GM21528 (cell line): Measurements from ENCODE around the gene S1PR1.

Experiments
- ATAC-seq: cut with Tn5 transposase; IDR thresholded peaks from one replicate; pipeline ENCODE4 v1.9.1; 2021; ENCODE audit warnings: mild to moderate bottlenecking, moderate library complexity; ENCODE audit not compliant: unreplicated experiment, low FRiP score

Gene S1PR1

DNA sequence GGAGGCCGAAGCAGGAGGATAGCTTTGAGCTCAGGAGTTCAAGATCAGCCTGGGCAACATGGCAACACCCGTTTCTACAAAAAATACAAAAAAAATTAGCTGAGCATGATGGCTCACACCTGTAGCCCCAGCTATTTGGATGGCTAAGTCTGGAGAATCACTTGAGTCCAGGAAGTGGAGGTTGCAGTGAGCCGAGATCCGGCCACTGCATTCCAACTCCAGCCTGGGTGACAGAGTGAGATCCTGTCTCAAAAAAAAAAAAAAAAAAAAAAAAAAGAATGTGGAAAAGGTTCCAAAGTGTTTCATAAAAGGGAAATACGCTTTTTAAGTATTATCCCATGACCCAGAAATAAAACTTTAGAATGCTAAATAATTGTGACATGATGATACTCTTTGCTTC is 8.0 kb downstream of the S1PR1 start:
- no peak for ATAC-seq

DNA sequence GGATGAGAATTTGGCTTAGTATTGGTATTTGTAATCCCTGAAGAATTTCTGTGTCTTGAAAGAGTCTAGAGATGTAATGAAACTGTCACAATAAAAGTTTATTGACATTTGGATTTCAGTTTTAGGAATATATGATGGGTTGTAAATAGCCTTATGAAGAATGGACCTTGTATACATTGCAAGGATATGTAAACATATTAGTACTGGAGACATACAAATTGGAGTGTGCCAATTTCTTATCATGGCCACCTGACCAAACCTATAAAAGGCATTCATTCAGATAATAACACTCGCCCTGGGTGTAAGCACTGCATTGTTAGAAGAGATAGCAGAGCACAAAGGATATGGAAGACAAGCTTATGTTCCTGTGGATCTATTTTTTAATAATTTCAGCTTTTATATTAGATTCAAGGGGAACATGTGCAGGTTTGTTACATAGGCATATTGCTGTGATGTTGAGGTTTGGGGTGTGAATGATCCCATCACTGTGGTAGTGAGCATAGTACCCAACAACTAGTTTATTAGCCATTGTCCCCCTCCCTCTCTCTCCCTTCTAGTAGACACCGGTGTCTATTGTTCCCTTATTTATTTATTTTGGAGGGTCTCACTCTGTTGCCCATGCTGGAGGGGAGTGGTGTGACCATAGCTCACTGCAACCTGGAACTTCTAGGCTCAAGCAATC is 8.6 kb downstream of the S1PR1 start:
- ATAC-seq: no peak

DNA sequence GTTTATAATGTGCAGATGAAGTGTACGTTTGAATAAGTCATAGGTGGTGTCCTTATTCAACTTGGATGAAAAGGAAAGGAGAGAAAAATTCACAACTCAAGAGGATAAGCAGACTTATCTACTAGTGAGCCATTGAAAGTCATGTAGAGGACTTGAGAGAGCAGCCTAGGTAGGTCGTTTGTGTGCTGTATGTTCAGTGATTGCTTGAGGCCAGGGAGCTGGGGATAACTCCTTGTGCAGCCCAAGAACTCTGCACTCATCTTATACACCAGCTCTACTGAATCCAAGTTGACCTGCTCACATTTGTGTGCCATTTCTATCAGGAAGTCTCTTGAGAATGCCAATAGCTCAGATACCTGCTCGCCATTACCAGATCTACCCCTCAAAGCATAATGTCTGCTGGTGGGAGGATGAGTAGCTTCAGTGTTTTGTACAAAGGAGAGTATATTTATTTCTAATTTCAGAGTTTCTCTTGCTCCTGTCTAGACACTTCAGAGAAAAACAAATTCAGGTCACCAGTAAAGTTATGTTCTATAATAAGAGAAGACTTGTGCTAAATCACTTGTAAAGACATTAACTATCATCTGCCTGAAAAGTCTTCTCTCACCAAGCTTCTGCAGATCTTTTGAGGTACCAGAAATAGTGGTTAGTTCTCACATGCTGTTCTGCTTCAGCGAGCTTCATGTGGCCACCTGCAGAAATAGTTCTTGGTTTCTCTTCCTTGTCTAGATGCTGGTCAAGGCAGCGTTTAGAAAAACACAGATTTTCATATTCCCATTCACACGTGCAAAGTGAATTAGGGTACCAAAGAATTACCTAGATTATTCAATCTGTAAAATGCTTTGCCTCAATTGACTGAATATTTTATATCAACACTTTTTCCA is 10.8 kb downstream of the S1PR1 start:
- ATAC-seq: peak; percentile 94

DNA sequence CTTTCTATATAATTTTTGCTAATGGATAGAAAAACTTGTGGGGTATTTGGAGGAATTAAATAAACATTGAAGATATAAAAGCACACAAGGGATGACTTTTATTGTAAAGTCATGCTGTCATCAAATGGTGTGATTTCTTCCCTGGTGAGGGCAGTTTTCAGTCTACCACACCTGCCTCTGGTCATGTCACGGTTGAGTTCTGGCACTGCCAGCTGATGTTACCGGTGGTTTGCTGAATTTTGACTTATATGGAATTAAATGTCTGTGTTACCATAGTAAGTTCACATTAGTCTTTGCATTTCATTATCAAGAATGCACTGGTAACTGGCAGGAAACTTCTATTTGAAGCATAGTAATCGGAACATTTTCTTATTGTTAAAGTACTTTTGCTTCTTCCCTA is 13.4 kb downstream of the S1PR1 start:
- ATAC-seq: no peak

DNA sequence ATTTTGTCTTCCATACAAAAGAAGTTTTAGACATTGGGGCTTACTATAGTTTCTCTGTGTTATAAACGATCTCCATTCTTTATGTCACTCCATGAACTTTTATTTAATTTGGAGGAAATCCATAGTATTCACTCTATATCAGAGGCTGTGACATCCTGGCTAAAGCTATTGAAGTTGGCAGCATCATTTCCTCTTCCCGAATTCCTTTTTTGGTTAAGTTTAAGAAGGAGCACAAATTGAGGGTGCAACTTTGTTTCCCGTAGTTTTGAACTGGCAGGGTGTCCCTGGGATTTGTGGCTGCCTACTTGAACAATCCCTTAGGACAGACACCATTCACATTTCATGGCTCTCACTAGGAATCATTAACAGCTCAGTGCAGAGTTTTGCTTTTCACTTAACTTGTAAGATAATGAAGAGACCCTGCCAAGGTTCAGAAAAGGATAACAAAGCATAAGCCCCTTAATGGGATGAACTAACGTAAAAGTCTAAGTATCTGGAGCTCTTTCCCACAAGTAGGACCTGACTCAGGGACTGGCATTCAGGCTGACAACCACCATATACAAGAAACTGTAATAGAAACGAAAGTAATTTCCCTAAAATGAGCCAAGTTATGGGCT is 13.9 kb downstream of the S1PR1 start:
- ATAC-seq: no peak

DNA sequence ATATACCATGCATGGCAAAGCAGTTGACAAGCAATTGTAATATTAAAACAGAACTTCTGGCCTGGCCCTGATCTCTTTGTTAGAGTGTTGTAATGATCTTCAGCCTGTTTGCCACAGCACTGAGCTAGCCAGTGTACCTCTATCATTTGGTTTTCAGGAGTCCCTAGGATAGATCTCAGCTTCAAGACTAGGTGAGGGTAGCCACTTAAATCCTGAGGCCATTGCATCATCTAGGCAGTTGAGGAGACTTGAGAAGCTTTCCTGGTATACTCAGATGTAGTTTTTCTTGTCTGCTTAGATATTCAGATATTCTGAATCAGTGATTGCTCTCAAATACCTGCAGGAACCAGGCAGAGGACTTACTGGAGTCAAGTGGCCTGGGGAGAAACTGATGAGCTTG is 14.7 kb downstream of the S1PR1 start:
- ATAC-seq: no peak

DNA sequence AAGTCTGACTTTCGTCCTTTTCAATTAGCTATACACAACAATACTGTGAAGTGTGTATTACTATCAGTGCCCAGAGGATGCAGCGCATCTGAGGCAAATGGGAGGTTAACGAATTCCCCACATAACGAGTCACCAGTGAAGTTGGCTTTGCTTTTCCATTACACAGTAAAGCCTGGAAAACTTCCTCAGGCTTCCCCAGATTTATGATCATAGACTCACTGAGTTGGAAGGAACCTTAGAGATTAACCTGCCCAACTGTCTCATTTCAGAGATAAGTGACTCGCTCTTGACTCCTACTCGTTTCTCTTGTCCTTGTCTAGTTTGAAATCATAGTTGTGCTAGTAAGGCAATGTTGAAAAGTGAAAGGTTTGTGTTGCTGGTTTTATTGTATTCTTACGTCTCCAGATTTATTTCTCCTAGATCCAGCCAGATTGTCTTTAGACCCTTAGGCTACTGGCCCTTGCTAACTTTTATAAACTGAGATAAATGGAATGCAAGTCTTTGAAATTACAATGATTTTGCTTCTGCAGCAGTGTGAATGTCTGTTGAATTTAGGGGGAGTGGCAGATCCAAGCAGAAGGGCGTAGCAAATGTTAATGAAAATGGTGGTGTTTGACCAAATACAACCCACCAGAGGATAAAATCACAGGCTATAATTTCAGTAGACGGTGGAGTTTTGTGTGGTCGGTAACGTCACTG is 17.3 kb downstream of the S1PR1 start:
- ATAC-seq: no peak

DNA sequence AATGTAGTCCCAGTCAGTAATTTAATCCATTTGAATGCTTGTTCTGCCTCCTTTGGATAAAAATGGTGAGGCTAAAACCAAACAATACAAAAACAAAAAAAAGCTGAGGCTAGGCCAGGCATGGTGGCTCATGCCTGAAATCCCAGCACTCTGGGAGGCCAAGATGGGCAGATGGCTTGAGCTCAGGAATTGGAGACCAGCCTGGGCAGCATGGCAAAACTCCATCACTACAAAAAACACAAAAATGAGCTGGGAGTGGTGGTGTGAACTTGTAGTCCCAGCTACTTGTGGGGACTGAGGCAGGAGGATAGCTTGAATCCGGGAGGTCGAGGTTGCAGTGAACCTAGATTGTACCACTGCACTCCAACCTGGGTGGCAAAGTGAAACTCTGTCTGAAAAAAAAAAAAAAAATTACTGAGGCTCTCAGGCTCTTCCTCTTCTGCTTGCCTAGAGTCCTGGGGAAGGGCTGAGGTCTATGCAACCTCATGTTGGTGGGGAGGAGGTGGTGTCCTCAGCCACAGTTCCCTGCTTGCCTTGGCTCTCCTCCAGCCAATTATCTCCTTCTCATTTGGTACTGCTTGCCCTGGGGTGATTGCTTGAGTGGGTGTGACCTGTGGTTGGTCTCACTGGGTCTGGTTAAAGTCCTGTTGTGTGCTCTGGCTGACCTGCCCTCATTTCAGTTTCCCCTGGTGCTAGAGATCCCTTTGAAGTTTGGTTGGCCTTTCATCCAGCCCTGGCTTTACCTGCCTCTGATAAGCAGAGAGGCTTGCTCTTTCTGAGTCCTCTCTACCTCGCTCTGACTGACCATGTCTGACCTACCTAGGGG is 20.9 kb downstream of the S1PR1 start:
- peak; percentile 85 for ATAC-seq

DNA sequence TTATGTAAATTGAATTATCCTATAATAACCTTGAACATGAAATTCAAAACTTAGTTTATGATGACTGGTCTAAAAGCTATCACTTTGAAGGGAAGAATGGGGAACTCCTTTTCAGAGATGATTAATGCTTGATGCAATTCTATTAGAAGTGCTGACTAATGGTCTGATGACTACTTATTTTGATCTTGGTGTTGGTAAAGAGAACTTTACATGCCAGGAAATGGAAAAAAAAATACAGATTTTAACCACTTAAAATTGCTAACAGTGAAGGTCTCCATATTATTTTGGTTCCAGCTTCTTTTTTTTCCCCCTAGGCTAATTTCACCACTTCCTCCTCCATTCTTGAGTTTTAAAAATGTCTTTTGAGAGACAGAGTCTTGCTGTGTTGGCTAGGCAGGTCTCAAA is 22.9 kb downstream of the S1PR1 start:
- no peak for ATAC-seq

DNA sequence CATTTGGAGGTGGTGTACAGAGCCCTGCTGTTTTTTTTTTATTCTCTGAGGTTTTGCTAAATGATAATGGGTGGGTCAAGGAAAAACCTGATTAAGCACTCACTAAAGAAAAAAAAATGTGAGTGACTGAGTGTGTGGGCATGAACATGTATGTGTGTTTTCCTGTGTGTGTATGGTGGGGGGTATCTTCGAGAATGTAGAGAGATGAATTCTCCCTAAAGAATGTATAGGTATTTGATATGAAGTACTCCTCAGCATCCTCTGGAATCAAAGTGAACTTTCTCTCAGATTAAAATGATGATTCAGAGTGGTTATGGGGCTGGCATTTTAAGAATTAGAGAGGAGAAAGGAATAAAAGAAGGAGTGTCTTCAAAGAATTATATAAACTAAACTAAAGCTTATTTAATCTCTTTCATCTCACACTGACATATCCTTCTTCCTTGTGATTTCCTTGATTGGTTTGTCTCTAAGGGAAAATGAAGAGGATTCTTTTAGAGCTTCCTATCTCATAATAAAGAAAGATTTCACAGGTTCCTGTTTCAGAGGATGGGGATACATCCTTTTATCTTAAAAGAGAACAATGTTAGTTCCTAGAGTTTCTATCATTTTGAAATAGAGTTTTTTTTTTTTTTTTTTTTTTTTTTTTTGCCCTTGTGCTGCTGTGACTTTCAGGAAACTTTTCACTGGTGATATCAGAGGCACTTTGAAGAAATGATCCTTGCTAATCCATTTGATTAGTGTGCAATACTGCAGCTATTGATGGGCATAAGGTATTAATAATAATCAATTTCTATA is 23.9 kb downstream of the S1PR1 start:
- ATAC-seq: no peak

DNA sequence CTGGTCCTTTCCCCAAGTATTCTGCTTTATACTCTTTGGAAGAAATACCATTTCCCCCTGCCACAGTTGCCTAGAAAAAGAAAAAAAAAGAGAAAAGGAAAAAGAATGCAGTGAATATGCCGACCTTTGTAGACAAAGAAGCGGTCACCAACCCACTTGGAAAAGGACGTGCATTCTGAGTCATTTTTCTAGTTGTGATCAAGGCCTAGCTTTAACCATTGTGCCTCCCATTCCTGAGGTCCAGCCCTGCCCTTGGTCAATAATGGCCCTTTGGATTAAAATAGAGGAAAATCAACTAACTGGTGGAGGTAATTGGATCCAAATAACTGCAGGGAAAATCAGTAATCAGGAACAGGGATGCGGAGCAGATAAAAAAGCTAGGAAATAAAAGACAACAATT is 24.8 kb downstream of the S1PR1 start:
- no peak for ATAC-seq

DNA sequence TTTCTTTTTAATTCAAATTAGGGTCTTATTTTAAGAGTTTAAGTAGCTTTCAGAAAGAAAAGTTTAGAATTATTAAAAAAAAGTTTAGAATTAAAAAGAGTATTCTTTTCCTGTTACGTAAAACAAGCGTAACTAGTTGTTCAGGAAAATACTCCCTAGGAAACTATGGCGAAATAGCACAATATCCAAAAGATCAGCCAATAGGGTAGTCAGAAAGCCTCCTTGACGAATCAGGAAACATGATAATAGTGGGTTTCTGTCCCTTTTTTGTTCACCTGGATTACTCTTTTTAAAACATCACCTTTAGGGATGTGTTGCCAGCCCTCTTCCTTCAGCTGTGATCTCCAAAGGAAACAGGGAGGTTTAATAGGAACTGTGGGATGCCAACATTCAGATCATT is 25.2 kb downstream of the S1PR1 start:
- ATAC-seq: no peak

DNA sequence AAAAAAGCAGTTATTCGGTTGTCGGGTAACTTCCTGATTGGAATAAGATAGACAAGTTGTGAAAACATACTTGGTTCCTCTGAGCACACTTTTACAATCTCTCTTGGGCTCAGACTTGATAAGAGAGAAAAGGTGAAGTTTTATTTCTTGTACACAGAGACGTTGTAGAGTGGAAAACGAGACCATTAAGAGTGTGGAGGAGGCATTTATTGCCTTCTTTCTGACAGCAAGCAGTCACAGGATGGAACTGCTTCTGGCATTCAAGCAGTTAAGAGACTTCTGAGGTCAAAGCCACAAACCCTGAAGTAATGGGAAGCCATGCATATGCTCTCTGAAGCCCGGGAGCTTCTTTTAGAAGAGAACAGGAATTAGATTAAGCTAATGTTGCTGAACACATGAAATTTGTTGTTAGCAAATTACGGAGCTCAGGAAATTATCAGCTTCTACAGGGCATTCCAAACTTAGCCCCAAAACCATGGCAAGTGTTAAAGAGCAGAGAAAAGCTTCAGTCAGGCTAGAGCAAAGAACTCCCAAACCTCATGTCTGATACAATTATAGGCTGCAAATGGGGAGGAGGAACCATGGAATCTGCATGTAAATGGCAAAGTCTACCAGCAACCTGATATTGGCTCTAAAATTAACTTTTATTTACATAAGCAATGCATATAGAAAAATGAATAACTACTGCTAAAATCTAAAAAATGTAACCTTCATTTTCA is 26.0 kb downstream of the S1PR1 start:
- no peak for ATAC-seq

DNA sequence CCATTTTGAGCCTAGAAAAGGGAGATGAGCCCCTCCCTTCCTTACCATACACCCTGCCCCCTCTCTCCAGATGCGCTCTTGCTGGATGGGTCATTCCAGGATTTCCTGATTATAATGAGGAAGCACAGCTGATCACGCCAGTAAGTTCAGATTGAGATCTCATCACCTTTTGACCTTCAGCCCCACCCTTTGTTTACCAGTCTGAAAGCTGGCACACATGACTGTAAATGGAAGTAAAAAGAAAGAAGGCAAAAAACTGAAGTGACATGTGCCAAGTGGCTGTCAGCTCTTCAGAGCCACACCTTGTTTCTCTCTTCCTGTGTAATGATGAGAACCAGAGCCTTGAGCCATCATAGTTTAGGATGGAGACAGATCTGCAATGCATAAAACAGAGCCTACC is 27.9 kb downstream of the S1PR1 start:
- no peak for ATAC-seq

DNA sequence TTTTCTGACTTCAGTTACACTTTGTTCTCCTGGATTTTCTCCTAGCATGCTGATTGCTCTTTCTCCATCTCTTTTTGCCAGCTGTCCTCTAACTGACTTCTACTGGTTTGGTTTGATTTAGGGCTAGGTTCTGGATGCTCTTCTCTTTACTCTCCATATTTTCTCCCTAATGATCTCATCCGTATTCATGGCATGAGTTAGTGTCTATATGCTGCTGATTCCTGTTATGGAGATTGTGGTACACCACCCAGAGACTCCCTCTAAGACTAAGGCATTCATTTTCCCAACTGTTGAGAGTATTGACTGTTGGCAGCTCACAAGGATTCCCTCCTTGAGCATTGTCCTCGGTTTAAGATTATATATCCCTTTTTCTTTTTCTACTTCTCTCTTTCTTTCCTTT is 28.9 kb downstream of the S1PR1 start:
- ATAC-seq: no peak

DNA sequence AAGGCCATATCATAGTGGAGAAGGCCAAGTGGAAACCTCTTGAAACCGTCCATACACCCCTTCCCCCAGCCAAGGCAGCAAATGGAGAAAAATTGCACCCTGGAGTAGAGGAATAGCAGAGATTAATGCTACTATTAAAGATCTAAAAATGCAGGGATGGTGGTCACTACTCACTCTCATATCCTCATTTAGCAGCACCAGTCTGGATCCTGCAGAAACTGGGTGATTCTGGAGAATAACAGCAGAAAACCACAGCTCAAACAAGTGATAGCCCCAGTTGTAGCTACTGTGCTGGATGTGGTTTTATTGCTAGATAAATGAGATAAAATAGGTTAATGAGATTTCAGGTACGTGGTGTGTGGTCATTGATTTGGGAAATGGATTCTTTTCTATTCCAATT is 30.3 kb downstream of the S1PR1 start:
- no peak for ATAC-seq

DNA sequence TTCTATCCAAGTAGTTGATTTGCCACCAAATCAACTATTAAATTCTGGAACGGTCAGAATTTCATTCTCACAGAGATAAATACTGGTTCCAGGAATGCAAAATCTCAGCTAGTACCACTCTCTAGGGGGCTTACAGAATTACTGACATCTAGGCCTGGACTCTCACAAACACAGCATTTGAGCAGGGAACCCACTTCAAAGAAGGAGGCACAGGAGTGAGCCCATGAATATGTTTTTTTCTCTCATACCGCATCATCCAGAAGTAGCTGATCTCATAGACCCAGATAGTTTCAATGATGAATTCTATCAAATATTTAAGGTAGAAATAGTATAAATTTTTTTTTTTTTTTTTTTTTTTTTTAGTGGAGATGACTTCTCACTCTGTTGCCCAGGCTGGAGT is 32.1 kb downstream of the S1PR1 start:
- no peak for ATAC-seq

DNA sequence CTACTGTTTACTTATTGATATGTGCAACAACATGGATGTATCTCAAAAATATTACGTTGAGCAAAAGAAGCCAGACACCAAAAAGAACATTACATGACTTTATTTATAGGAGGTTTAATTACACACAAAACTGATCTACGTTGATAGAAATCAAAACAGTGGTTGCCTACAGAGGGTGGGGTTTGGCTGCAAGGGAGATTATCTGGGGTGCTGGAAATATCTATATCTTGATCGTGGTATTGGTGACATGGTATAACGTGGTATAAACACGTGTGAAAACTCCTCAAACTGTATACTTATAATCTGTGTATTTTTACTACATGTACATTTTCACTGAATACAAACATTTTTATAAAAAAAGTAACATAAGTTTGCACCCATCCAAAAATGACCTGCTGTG is 38.9 kb downstream of the S1PR1 start:
- no peak for ATAC-seq

DNA sequence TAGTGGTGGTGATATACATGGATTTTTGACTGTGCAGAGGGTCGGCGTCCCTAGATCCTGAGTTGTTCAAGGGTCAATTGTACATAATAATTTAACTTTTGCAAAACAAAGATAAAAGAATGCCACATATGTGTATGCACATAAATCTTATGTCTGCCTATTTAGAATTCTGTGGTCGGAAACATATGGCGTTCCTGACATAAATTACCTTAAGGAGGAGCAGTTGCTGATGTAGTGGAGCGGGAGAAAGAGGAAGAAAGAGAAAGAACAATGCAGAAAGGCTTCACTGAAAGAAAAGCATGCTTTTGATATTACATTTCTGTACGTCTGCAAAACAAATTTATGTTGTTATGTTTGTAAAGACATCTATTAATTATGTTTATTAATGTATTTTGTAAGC is 40.0 kb downstream of the S1PR1 start:
- ATAC-seq: no peak
